HCT116 (cell line): ENCODE data around the gene PAPPA2.

Source experiments
- EGR1 ChIP-seq: IDR thresholded peaks from 2 replicates; pipeline ENCODE4 v1.6.1; 2012; ENCODE audit warnings: low read depth
- JUND ChIP-seq: IDR thresholded peaks from 2 replicates; pipeline ENCODE4 v1.6.1; 2012
- POLR2A ChIP-seq: IDR thresholded peaks from 2 replicates; pipeline ENCODE4 v1.7.0; 2011; ENCODE audit warnings: borderline replicate concordance; ENCODE audit not compliant: insufficient read depth, insufficient read length; ENCODE audit errors: extremely low read depth
- SIN3A ChIP-seq: IDR thresholded peaks from 2 replicates; pipeline ENCODE4 v1.6.1; 2012; ENCODE audit warnings: low read depth
- ZFX ChIP-seq: fragments of 450-650 bp; IDR thresholded peaks from 2 replicates; pipeline ENCODE4 v1.6.1; 2017
- TF ChIP-seq, protein P1 (sequence below): IDR thresholded peaks from 2 replicates; pipeline ENCODE4 v1.6.1; 2012
- TF ChIP-seq, protein P2 (sequence below), 3 experiments: fragments of 200-600 bp in 1 of 3; sonication (generic) in 1 of 3; IDR thresholded peaks in 2 of 3; conservative IDR thresholded peaks in 1 of 3; 2 replicates each; pipeline ENCODE4 v1.5.1; 2012 to 2017; ENCODE audit warnings: low read depth in 2 of 3, low read length in 2 of 3, antibody characterized with exemption in 1 of 3, borderline replicate concordance in 1 of 3, control low read depth in 1 of 3, mild to moderate bottlenecking in 1 of 3, mixed read lengths in 1 of 3, mixed run types in 1 of 3, moderate library complexity in 1 of 3; ENCODE audit not compliant: insufficient read depth in 1 of 3

DNA sequence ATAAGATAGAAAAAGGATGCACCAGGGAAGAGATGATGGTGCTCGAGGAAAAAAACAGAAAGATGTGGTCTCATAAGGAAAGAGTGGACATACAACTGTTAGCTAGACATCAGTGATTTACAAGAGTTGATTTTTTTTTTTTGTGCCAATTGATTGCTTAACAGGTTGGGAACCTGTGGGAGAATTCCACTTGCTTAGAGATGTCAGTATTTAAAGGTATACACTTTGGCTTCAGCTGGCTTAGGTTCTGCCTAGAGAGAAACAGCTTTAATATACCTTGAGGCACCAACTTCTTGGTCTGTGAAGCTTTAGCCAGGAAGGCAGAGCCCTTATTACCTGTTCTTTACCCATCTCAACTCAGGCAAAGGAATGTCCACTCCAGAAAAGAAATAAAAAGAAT is 303.8 kb downstream of the PAPPA2 start:
- TF ChIP-seq ZFX (no peak), SIN3A (no peak), JUND (no peak), POLR2A (no peak), EGR1 (no peak)
- TF ChIP-seq, protein P1, sequence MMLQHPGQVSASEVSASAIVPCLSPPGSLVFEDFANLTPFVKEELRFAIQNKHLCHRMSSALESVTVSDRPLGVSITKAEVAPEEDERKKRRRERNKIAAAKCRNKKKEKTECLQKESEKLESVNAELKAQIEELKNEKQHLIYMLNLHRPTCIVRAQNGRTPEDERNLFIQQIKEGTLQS = no peak
- TF ChIP-seq, protein P2, sequence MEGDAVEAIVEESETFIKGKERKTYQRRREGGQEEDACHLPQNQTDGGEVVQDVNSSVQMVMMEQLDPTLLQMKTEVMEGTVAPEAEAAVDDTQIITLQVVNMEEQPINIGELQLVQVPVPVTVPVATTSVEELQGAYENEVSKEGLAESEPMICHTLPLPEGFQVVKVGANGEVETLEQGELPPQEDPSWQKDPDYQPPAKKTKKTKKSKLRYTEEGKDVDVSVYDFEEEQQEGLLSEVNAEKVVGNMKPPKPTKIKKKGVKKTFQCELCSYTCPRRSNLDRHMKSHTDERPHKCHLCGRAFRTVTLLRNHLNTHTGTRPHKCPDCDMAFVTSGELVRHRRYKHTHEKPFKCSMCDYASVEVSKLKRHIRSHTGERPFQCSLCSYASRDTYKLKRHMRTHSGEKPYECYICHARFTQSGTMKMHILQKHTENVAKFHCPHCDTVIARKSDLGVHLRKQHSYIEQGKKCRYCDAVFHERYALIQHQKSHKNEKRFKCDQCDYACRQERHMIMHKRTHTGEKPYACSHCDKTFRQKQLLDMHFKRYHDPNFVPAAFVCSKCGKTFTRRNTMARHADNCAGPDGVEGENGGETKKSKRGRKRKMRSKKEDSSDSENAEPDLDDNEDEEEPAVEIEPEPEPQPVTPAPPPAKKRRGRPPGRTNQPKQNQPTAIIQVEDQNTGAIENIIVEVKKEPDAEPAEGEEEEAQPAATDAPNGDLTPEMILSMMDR (IDR thresholded peaks at IDR 0.05 in 2 of 3, conservative IDR thresholded peaks at IDR 0.05 in 1 of 3; ENCODE audit: borderline replicate concordance in 1 of 3, insufficient read depth in 1 of 3, low read depth in 2 of 3, low read length in 2 of 3) = no peak
